GM12878 (cell line): ENCODE results near the gene C21orf91.

Experiments
- ATF3 ChIP-seq: IDR thresholded peaks from 2 replicates; pipeline ENCODE4 v1.6.1; 2011; ENCODE audit warnings: low read depth, mild to moderate bottlenecking, low read length, moderate library complexity, borderline replicate concordance; ENCODE audit errors: extremely low read depth
- EZH2 ChIP-seq: IDR thresholded peaks from 2 replicates; pipeline ENCODE4 v1.6.1; 2012; ENCODE audit warnings: low read depth, mild to moderate bottlenecking, control low read depth, inconsistent platforms, low read length, borderline replicate concordance; ENCODE audit not compliant: control insufficient read depth
- NR2C2 ChIP-seq: IDR thresholded peaks from 2 replicates; pipeline ENCODE4 v1.6.1; 2011; ENCODE audit warnings: borderline replicate concordance, low read depth; ENCODE audit not compliant: control insufficient read depth, insufficient read length
- USF1 ChIP-seq: IDR thresholded peaks from 2 replicates; pipeline ENCODE4 v1.6.1; 2011; ENCODE audit warnings: borderline replicate concordance, low read depth, mild to moderate bottlenecking, moderate library complexity, mixed read lengths, low read length; ENCODE audit not compliant: insufficient read depth; ENCODE audit errors: extremely low read length
- TF ChIP-seq, protein P1 (sequence below), 3 experiments: IDR thresholded peaks in 2 of 3; conservative IDR thresholded peaks in 1 of 3; 2 replicates each; pipeline ENCODE4 v1.5.1; 2011; ENCODE audit warnings: low read depth in 3 of 3, low read length in 3 of 3, mild to moderate bottlenecking in 3 of 3, control low read depth in 2 of 3, moderate library complexity in 2 of 3, inconsistent platforms in 1 of 3, mixed read lengths in 1 of 3; ENCODE audit not compliant: control insufficient read depth in 2 of 3, insufficient read depth in 1 of 3; ENCODE audit errors: extremely low read depth in 1 of 3

GRCh38 chr21:17797967-17798366 is 21.2 kb downstream of the C21orf91 start:
- TF ChIP-seq, protein P1, sequence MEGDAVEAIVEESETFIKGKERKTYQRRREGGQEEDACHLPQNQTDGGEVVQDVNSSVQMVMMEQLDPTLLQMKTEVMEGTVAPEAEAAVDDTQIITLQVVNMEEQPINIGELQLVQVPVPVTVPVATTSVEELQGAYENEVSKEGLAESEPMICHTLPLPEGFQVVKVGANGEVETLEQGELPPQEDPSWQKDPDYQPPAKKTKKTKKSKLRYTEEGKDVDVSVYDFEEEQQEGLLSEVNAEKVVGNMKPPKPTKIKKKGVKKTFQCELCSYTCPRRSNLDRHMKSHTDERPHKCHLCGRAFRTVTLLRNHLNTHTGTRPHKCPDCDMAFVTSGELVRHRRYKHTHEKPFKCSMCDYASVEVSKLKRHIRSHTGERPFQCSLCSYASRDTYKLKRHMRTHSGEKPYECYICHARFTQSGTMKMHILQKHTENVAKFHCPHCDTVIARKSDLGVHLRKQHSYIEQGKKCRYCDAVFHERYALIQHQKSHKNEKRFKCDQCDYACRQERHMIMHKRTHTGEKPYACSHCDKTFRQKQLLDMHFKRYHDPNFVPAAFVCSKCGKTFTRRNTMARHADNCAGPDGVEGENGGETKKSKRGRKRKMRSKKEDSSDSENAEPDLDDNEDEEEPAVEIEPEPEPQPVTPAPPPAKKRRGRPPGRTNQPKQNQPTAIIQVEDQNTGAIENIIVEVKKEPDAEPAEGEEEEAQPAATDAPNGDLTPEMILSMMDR (IDR thresholded peaks at IDR 0.05 in 2 of 3, conservative IDR thresholded peaks at IDR 0.05 in 1 of 3; ENCODE audit: control insufficient read depth in 2 of 3, extremely low read depth in 1 of 3, insufficient read depth in 1 of 3, low read depth in 3 of 3, low read length in 3 of 3), result no peak
- TF ChIP-seq USF1 (no peak), NR2C2 (no peak), EZH2 (no peak), ATF3 (no peak)
